ENCODE measurements around the gene HMGCL.

Gene HMGCL

GRCh38 chr1:23774174-23774880, 50.9 kb downstream of the HMGCL start:
- Histone ChIP-seq H3K4me3 (ENCODE audit: low read length, poor library complexity, severe bottlenecking) (no peak overlapping the region), H3K4me2 (ENCODE audit: low read depth, low read length, poor library complexity, severe bottlenecking) (no peak overlapping the region), H3K9me2 (replicated peaks; ENCODE audit: low read depth, low read length) (no peaks in the 10 kb centered on the region), H3K36me3 (ENCODE audit: insufficient read depth, low read length) (no peaks in the 10 kb centered on the region), H3K4me1 (ENCODE audit: insufficient read depth, low read length, poor library complexity, severe bottlenecking) (peaks cover 4% of the 10 kb centered on the region), H3F3A (ENCODE audit: low read depth) (no peaks in the 10 kb centered on the region), H3K9me3 (ENCODE audit: insufficient read depth, low read depth, low read length) (no peaks in the 10 kb centered on the region), H3K9ac (ENCODE audit: low read depth, low read length, poor library complexity, severe bottlenecking) (no peak overlapping the region), H4K20me1 (ENCODE audit: insufficient read depth, low read length, poor library complexity, severe bottlenecking) (peaks cover 10% of the 10 kb centered on the region), H3K27me3 (ENCODE audit: insufficient read depth, low read length, poor library complexity, severe bottlenecking) (no peaks in the 10 kb centered on the region), H2AFZ (ENCODE audit: low read length) (no peak overlapping the region), H3K79me2 (ENCODE audit: insufficient read depth, low read length) (peaks cover 21% of the 10 kb centered on the region)
- TF ChIP-seq EZH2phosphoT487 (IDR thresholded peaks at IDR 0.05; ENCODE audit: borderline replicate concordance) (no peak), CTCF (conservative IDR thresholded peaks at IDR 0.05; ENCODE audit: low read length) (no peak)

- H3K4me3 ChIP-seq (ENCODE audit: low read length, poor library complexity, severe bottlenecking) = no peak overlapping the region
- H3K9me2 ChIP-seq (replicated peaks; ENCODE audit: low read depth, low read length) = no peaks in the 10 kb centered on the region
- H3F3A ChIP-seq (ENCODE audit: low read depth) = no peaks in the 10 kb centered on the region
- H3K79me2 ChIP-seq (ENCODE audit: insufficient read depth, low read length) = peaks cover 9% of the 10 kb centered on the region
- H3K9me3 ChIP-seq (ENCODE audit: insufficient read depth, low read depth, low read length) = no peaks in the 10 kb centered on the region
- H3K27me3 ChIP-seq (ENCODE audit: insufficient read depth, low read length, poor library complexity, severe bottlenecking) = no peaks in the 10 kb centered on the region
- H3K9ac ChIP-seq (ENCODE audit: low read depth, low read length, poor library complexity, severe bottlenecking) = no peak overlapping the region
- no peak overlapping the region for H3K4me2 ChIP-seq (ENCODE audit: low read depth, low read length, poor library complexity, severe bottlenecking)
- no peak overlapping the region for H2AFZ ChIP-seq (ENCODE audit: low read length)
- H4K20me1 ChIP-seq (ENCODE audit: insufficient read depth, low read length, poor library complexity, severe bottlenecking) = no peaks in the 10 kb centered on the region
- H3K36me3 ChIP-seq (ENCODE audit: insufficient read depth, low read length) = no peaks in the 10 kb centered on the region
- TF ChIP-seq CTCF (conservative IDR thresholded peaks at IDR 0.05; ENCODE audit: low read length) (no peak), EZH2phosphoT487 (IDR thresholded peaks at IDR 0.05; ENCODE audit: borderline replicate concordance) (no peak)
- no peaks in the 10 kb centered on the region for H3K4me1 ChIP-seq (ENCODE audit: insufficient read depth, low read length, poor library complexity, severe bottlenecking)
Measured at GRCh38 chr1:23772854-23773242, 52.4 kb downstream of the HMGCL start.

- Histone ChIP-seq H3K27me3 (ENCODE audit: insufficient read depth, low read length, poor library complexity, severe bottlenecking) (no peaks in the 10 kb centered on the region), H3K79me2 (ENCODE audit: insufficient read depth, low read length) (peaks cover 3% of the 10 kb centered on the region; the same call in 1 of the 2 replicates), H3K9me2 (replicated peaks; ENCODE audit: low read depth, low read length) (no peaks in the 10 kb centered on the region), H3K9ac (ENCODE audit: low read depth, low read length, poor library complexity, severe bottlenecking) (peak overlapping the region; percentile 25), H3K4me2 (ENCODE audit: low read depth, low read length, poor library complexity, severe bottlenecking) (no peak overlapping the region), H3K4me3 (ENCODE audit: low read length, poor library complexity, severe bottlenecking) (peak overlapping the region; percentile 16), H4K20me1 (ENCODE audit: insufficient read depth, low read length, poor library complexity, severe bottlenecking) (no peaks in the 10 kb centered on the region), H2AFZ (ENCODE audit: low read length) (0 out of 2 replicates have a peak overlapping the region, but pooled peaks have one; percentile 44), H3K36me3 (ENCODE audit: insufficient read depth, low read length) (no peaks in the 10 kb centered on the region), H3K9me3 (ENCODE audit: insufficient read depth, low read depth, low read length) (no peaks in the 10 kb centered on the region), H3F3A (ENCODE audit: low read depth) (no peaks in the 10 kb centered on the region), H3K4me1 (ENCODE audit: insufficient read depth, low read length, poor library complexity, severe bottlenecking) (no peaks in the 10 kb centered on the region)
- TF ChIP-seq EZH2phosphoT487 (IDR thresholded peaks at IDR 0.05; ENCODE audit: borderline replicate concordance) (no peak), CTCF (conservative IDR thresholded peaks at IDR 0.05; ENCODE audit: low read length) (peak; percentile 94)
Measured at GRCh38 chr1:23772049-23772853, 53.0 kb downstream of the HMGCL start.
